NCI-H128 (cell line): ENCODE measurements around the gene PIGU.
A peak's percentile ranks its signal among the peaks of the same experiment; 100 is the strongest.
"Not testable (repeated sequence)": the region's sequence is repeated elsewhere in the genome, so short reads cannot be mapped to it uniquely, and the experiment has no call there.

Experiments
- DNase-seq: peaks from one replicate; lab custom pipeline; 2025; ENCODE audit not compliant: unreplicated experiment; lab: John Stamatoyannopoulos, UW

The PIGU gene

GRCh38 chr20:34516247-34517113, 160.4 kb downstream of the PIGU start, which contains the start of gene DYNLRB1:
TSS of gene DYNLRB1 (plus strand) at chr20:34516422. CDS start at chr20:34516459, 37 bp downstream.
- peak; percentile 96 for DNase-seq

GRCh38 chr20:34515484-34516246, 161.2 kb downstream of the PIGU start:
- peak; percentile 65 for DNase-seq

GRCh38 chr20:34514897-34515483, 161.9 kb downstream of the PIGU start:
- DNase-seq = no peak

- not testable (repeated sequence) for DNase-seq
These were observed 162.9 kb downstream of the PIGU start for GRCh38 chr20:34514034-34514433.

- DNase-seq = no peak
These were observed 163.9 kb downstream of the PIGU start for GRCh38 chr20:34512955-34513419.

GRCh38 chr20:34512266-34512954, 164.5 kb downstream of the PIGU start:
- DNase-seq = no peak

- no peak for DNase-seq
These were observed 165.0 kb downstream of the PIGU start for GRCh38 chr20:34511891-34512265.

GRCh38 chr20:34510575-34510974, 166.3 kb downstream of the PIGU start:
- DNase-seq = no peak
